VCaP (cell line): ENCODE data around the gene ZNF860.

ENCODE experiments used
- H3K27ac ChIP-seq: fragments of 450-650 bp; 2 replicates; pipeline ENCODE4 v1.5.1; 2017
- CTCF ChIP-seq: fragments of 450-650 bp; conservative IDR thresholded peaks from 2 replicates; pipeline ENCODE4 v1.5.1; 2017; ENCODE audit warnings: mild to moderate bottlenecking, moderate library complexity

Gene ZNF860

GRCh38 chr3:31996195-31996594 is 14.6 kb downstream of the ZNF860 start:
- TF ChIP-seq CTCF = no peak
- H3K27ac ChIP-seq = no peak overlapping the region

GRCh38 chr3:31997500-31997899 is 15.9 kb downstream of the ZNF860 start:
- no peak overlapping the region for H3K27ac ChIP-seq
- TF ChIP-seq CTCF = no peak

GRCh38 chr3:31999907-32000439 is 18.4 kb downstream of the ZNF860 start:
- no peak overlapping the region for H3K27ac ChIP-seq
- TF ChIP-seq CTCF = no peak

GRCh38 chr3:32000877-32001276 is 19.3 kb downstream of the ZNF860 start:
- no peak for TF ChIP-seq CTCF
- H3K27ac ChIP-seq = no peak overlapping the region

- no peak for TF ChIP-seq CTCF
- no peak overlapping the region for H3K27ac ChIP-seq
Measured at GRCh38 chr3:32002561-32003368, 21.2 kb downstream of the ZNF860 start.

GRCh38 chr3:32003380-32003779 is 21.8 kb downstream of the ZNF860 start:
- no peak for TF ChIP-seq CTCF
- no peak overlapping the region for H3K27ac ChIP-seq

GRCh38 chr3:32004113-32004765 is 22.7 kb downstream of the ZNF860 start:
- no peak overlapping the region; the same call in 1 of the 2 replicates for H3K27ac ChIP-seq
- peak; percentile 60 for TF ChIP-seq CTCF
